ENCODE data around the gene ITPR1.

ITPR1 gene

GRCh38 chr3:4814305-4814903 lies 321.3 kb downstream of the ITPR1 start:
- DNase-seq (ENCODE audit: low read depth): no peak

- DNase-seq (ENCODE audit: low read depth): no peak
These were observed 321.9 kb downstream of the ITPR1 start for GRCh38 chr3:4814904-4815574.

GRCh38 chr3:4816306-4816705 lies 323.2 kb downstream of the ITPR1 start:
- DNase-seq (ENCODE audit: low read depth): no peak

GRCh38 chr3:4816718-4817117 lies 323.6 kb downstream of the ITPR1 start:
- no peak for DNase-seq (ENCODE audit: low read depth)

GRCh38 chr3:4817128-4817527 lies 324.0 kb downstream of the ITPR1 start:
- no peak for DNase-seq (ENCODE audit: low read depth)

- DNase-seq (ENCODE audit: low read depth): no peak
These were observed 325.0 kb downstream of the ITPR1 start for GRCh38 chr3:4818164-4818563.

- no peak for DNase-seq (ENCODE audit: low read depth)
These were observed 326.0 kb downstream of the ITPR1 start for GRCh38 chr3:4818986-4819693.

GRCh38 chr3:4819746-4820145 lies 326.6 kb downstream of the ITPR1 start:
- no peak for DNase-seq (ENCODE audit: low read depth)

GRCh38 chr3:4820296-4821121 lies 327.4 kb downstream of the ITPR1 start:
- DNase-seq (ENCODE audit: low read depth): no peak

- DNase-seq (ENCODE audit: low read depth): no peak
These were observed 328.2 kb downstream of the ITPR1 start for GRCh38 chr3:4821338-4821737.

GRCh38 chr3:4821975-4822374 lies 328.8 kb downstream of the ITPR1 start:
- DNase-seq (ENCODE audit: low read depth): peak; percentile 36

GRCh38 chr3:4822568-4822967 lies 329.4 kb downstream of the ITPR1 start:
- DNase-seq (ENCODE audit: low read depth): no peak

GRCh38 chr3:4823385-4823784 lies 330.2 kb downstream of the ITPR1 start:
- DNase-seq (ENCODE audit: low read depth): no peak

- DNase-seq (ENCODE audit: low read depth): no peak
These were observed 331.1 kb downstream of the ITPR1 start for GRCh38 chr3:4823986-4824925.

- DNase-seq (ENCODE audit: low read depth): no peak
These were observed 331.8 kb downstream of the ITPR1 start for GRCh38 chr3:4824926-4825325.

- DNase-seq (ENCODE audit: low read depth): no peak
These were observed 332.5 kb downstream of the ITPR1 start for GRCh38 chr3:4825436-4826236.

- DNase-seq (ENCODE audit: low read depth): no peak
These were observed 333.3 kb downstream of the ITPR1 start for GRCh38 chr3:4826237-4827100.

GRCh38 chr3:4827767-4828166 lies 334.6 kb downstream of the ITPR1 start:
- no peak for DNase-seq (ENCODE audit: low read depth)

- DNase-seq (ENCODE audit: low read depth): no peak
These were observed 335.3 kb downstream of the ITPR1 start for GRCh38 chr3:4828279-4829030.

All from stimulated activated CD8-positive, alpha-beta memory T cell treated with anti-CD3 and anti-CD28 coated beads, Interleukin-15, amount 100 ng/mL, for 24 hours (primary cell).